Activated T-cell treated with anti-CD3 and anti-CD28 coated beads, Interleukin-2, amount 50 U/mL, for 72 hours (primary cell): ENCODE measurements around the gene PIERCE2. TPM values are rescaled to one million over a fixed set of nuclear protein-coding genes. Genes with fewer than 3 reads are reported as not detected.
"Not testable (repeated sequence)": the region's sequence is repeated elsewhere in the genome, so short reads cannot be mapped to it uniquely, and the experiment has no call there.

Source experiments
- ATAC-seq, 2 donors: fragments of 150-1000 bp; cut with Tn5 transposase; replicated peaks in 1 of 2; 2 replicates each; pipeline ENCODE4 v1.10.0; 2021; ENCODE audit warnings: moderate library complexity in 2 of 2, mild to moderate bottlenecking in 1 of 2
- DNase-seq, 2 donors: peaks; one replicate each; pipeline ENCODE4 v3.0.0; 2021 to 2022; ENCODE audit warnings: mixed read lengths in 1 of 2
- H3K27ac Mint-ChIP-seq: one replicate; pipeline ENCODE4 v1.8.0; 2022; ENCODE audit warnings: mild to moderate bottlenecking, moderate library complexity, mixed read lengths
- H3K27me3 Mint-ChIP-seq: one replicate; pipeline ENCODE4 v1.8.0; 2022; ENCODE audit warnings: low read depth, mixed read lengths
- H3K36me3 Mint-ChIP-seq, 2 donors: one replicate each; pipeline ENCODE4 v1.8.0; 2022; ENCODE audit warnings: mixed read lengths in 2 of 2, mild to moderate bottlenecking in 1 of 2; ENCODE audit not compliant: insufficient read depth in 2 of 2
- H3K4me1 Mint-ChIP-seq: one replicate; pipeline ENCODE4 v1.8.0; 2022; ENCODE audit warnings: low read depth, mixed read lengths
- H3K4me3 Mint-ChIP-seq, 2 donors: one replicate each; pipeline ENCODE4 v1.8.0; 2022; ENCODE audit warnings: mild to moderate bottlenecking in 2 of 2, mixed read lengths in 2 of 2, moderate library complexity in 2 of 2
- H3K9me3 Mint-ChIP-seq, 2 donors: one replicate each; pipeline ENCODE4 v1.8.0; 2022; ENCODE audit warnings: mixed read lengths in 2 of 2
- total RNA-seq, 2 donors: library from RNA; stranded (reverse); gene quantifications; one replicate each; pipeline ENCODE4 v1.2.3, GENCODE V29; 2022

The PIERCE2 gene
- total RNA-seq, 2 donors from 2014 or later, result 0.69 TPM; not detected in 1

DNA sequence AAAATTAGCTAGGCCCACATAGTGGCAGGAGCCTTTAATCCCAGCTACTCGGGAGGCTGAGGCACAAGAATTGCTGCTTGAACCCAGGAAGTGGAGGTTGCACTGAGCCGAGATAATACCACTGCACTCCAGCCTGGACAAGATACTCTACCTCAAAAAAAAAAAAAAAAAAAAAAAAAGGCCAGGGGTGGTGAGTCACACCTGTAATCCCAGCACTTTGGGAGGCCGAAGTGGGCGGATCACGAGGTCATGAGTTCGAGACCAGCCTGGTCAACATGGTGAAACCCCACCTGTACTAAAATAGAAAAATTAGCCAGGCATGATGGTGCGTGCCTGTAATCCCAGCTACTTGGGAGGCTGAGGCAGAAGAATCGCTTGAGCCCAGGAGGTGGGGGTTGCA is 8.2 kb upstream of the PIERCE2 start:
- DNase-seq, H3K27me3 Mint-ChIP-seq, H3K27ac Mint-ChIP-seq, H3K4me3 Mint-ChIP-seq, H3K9me3 Mint-ChIP-seq, ATAC-seq: not testable (repeated sequence)
- Mint-ChIP-seq H3K4me1 (peaks cover 45% of the 10 kb centered on the region), H3K36me3 (peaks cover 7 to 16% of the 10 kb centered on the region in 2 donors)

DNA sequence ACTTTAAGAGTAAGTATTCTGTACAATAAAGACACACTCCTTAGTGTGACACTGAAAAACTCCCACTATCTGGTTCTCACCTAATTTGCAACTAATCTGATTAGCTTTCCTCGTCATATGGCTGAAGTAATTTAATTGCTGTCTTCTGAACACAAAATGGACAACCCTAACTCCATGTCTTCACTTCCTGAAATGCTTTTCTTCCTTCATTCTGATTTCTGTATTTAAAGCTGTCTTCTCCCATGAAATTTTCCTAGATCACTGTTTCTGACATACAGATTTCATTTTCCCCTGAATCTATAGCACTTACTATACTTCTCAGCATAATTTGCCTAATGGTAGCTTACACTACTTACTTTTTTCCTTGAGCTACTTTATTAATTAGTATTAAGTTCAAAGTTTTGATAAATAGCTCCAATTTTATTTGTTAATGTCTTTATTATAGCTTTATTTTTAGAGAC is 6.5 kb upstream of the PIERCE2 start:
- Mint-ChIP-seq H3K4me3 (no peak overlapping the region), H3K27me3 (no peaks in the 10 kb centered on the region), H3K9me3 (no peaks in the 10 kb centered on the region), H3K27ac (peak overlapping the region; percentile 81), H3K4me1 (peaks cover 56% of the 10 kb centered on the region), H3K36me3 (peaks cover 6 to 8% of the 10 kb centered on the region in 2 donors)
- no peak for ATAC-seq
- DNase-seq, result no peak

DNA sequence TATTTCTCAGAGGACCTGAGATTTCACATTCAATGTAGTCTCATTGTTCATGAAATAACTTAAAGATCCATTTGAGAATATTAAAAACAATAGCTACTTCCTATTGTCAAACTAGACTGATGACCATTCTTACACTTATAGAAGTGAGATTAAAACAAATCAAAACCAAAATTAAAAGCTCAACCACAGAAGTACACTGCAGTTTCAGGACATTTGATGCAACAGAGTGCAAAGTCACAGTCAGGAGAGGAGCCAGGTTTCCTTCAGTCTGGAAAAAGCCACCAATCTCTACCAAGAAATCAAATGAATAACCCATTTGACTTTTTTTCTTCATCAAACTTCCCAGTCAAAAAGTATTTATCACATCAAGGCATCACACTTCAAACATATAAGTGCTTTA is 5.6 kb upstream of the PIERCE2 start:
- DNase-seq (no peak), ATAC-seq (peak; percentile 45 to 60)
- peaks cover 63% of the 10 kb centered on the region for H3K4me1 Mint-ChIP-seq
- no peaks in the 10 kb centered on the region for H3K9me3 Mint-ChIP-seq
- H3K4me3 Mint-ChIP-seq, result peak overlapping the region; percentile 59 to 84
- H3K27me3 Mint-ChIP-seq, result no peaks in the 10 kb centered on the region
- H3K36me3 Mint-ChIP-seq, result peaks cover 3 to 5% of the 10 kb centered on the region in 2 donors
- H3K27ac Mint-ChIP-seq, result peak overlapping the region; percentile 92

DNA sequence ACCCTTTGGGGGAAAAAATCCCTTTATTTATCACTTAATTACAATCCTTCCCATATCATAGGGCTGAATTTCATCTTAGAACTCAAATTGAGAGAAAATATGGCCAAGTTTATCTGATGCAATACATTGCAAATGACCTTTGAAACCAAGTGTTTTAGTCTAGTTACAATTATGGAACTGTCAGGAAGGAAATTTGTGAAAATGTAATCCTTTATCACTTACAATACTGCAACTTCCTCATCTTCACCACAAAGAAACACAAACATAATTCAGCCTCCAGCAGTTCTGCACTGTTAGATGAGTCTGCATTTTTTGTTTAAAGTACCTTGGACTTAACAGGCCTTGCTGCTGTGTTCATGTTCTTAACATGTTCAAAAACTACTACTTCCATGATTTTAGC is 4.8 kb upstream of the PIERCE2 start:
- ATAC-seq, result no peak
- H3K4me1 Mint-ChIP-seq, result peaks cover 66% of the 10 kb centered on the region

DNA sequence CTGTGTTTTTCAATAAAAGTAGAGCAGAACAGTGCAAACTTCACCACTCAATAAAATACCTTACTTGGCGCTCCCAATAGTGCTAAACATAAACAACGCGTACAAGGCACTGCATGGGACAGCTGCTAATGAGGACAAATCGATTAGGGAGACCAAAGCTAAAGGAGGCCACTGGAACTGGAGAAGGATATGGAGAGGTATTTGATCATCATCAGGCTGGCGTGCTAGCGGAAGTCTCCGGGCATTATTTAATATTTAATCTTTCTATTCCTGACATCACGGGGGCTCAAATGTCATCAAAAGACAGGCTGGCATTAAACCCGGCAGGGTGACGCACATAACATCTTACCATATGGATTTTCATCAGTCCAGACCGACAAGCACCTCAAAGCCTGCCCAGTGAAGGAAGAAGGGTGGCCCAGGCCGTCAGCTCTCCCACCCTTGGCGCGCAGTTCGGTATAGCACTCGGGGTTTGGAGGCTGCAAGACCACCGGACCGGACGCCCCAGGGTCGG is 740 bp upstream of the PIERCE2 start:
- peak overlapping the region; percentile 90 to 95 for H3K4me3 Mint-ChIP-seq
- no peaks in the 10 kb centered on the region for H3K9me3 Mint-ChIP-seq
- peak overlapping the region; percentile 89 for H3K27ac Mint-ChIP-seq
- DNase-seq (no peak), ATAC-seq (no peak)
- peaks cover 0 to 2% of the 10 kb centered on the region in 2 donors for H3K36me3 Mint-ChIP-seq
- peaks cover 51% of the 10 kb centered on the region for H3K4me1 Mint-ChIP-seq
- H3K27me3 Mint-ChIP-seq, result no peaks in the 10 kb centered on the region

More for the DNA sequence above, 4.8 kb upstream of the PIERCE2 start:
- Mint-ChIP-seq H3K4me3 (peak overlapping the region; percentile 59 to 84), H3K27ac (peak overlapping the region; percentile 92), H3K9me3 (no peaks in the 10 kb centered on the region), H3K36me3 (peaks cover 1 to 2% of the 10 kb centered on the region in 2 donors), H3K27me3 (no peaks in the 10 kb centered on the region)
- DNase-seq, result no peak

DNA sequence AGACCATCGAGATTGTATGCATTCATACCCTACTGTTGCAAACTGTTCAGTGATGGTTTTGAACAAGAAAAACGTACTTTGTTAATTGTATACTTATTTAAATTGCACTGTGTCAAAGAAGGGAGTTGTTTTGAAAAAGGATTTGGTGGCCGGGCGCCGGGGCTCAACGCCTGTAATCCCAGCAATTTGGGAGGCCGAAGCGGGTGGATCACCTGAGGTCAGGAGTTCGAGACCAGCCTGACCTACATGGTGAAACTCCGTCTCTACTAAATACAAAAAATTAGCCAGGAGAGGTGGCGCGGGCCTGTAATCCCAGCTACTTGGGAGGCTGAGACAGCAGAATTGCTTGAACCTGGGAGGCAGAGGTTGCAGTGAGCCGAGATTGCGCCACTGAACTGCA is 681 bp downstream of the PIERCE2 start:
- not testable (repeated sequence) for H3K36me3 Mint-ChIP-seq, H3K9me3 Mint-ChIP-seq, H3K27me3 Mint-ChIP-seq, ATAC-seq, H3K27ac Mint-ChIP-seq, DNase-seq
- H3K4me1 Mint-ChIP-seq, result peaks cover 36% of the 10 kb centered on the region
- peak overlapping the region; percentile 90 to 95 for H3K4me3 Mint-ChIP-seq

DNA sequence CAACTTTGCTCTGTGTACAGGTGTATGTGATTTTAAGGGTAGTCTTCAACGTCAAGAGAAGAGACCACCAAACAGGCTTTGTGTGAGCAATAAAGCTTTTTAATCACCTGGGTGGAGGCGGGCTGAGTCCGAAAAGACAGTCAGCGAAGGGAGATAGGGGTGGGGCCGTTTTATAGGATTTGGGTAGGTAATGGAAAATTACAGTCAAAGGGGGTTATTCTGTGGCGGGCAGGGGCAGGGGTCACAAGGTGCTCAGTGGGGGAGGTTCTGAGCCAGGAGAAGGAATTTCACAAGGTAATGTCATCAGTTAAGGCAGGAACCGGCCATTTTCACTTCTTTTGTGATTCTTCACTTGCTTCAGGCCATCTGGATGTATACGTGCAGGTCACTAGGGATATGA is 9.4 kb downstream of the PIERCE2 start:
- not testable (repeated sequence) for ATAC-seq, H3K36me3 Mint-ChIP-seq

DNA sequence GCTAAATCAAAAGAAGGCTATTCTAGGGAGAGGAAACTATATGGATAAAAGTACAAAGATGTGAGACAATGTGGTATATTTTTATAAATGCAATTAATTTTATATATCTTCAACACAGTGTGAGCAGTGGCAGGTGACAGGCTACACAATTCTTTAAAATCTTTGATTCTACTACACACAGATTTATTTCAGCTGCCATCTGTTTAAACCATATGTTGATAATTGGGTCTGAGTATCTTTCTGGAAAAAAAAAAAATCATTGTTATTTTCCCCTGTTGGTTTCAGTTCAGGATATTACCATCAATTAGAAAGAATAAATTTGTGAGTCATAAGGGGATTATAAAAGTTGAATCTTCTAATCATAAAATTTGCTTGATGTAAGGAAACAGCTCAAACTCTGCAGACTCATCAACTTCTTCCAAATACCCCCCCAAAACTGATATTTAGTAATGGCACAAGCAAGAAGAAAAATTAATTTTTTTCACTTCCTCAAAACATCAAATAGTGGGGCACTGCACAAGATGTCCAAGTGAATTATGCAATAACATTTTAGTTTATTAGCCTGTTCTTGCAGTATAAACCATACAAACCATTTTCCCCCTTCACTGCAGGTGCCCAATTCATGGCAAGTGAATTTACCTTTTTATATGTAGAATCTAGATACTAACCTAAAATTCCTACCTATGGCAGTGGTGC is 12.0 kb downstream of the PIERCE2 start:
- Mint-ChIP-seq H3K27ac (no peak overlapping the region), H3K9me3 (no peaks in the 10 kb centered on the region), H3K36me3 (no peaks in the 10 kb centered on the region), H3K4me1 (no peaks in the 10 kb centered on the region), H3K4me3 (no peak overlapping the region), H3K27me3 (no peaks in the 10 kb centered on the region)
- DNase-seq (no peak), ATAC-seq (no peak)

More for the DNA sequence above, 9.4 kb downstream of the PIERCE2 start:
- not testable (repeated sequence) for H3K9me3 Mint-ChIP-seq, H3K27me3 Mint-ChIP-seq, H3K4me1 Mint-ChIP-seq, H3K4me3 Mint-ChIP-seq, H3K27ac Mint-ChIP-seq, DNase-seq

DNA sequence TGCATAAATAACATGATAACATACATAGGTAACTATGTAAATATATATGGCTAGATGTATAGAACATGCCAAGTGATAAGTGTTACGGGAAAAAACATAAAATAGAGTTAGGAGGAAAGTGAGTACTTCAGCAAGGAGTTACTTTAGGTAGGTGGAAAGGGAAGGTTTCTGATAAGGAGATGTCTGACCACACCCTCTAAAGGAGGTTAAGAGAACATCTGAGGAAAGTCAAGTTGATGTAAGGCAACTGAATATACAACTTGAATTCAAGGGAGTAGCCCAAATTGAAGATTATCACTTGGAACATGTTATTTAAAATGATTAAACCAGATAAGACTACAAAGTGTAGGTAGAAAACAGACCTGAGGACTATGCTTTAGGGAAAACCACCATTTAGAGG is 13.8 kb downstream of the PIERCE2 start:
- H3K27ac Mint-ChIP-seq, result no peak overlapping the region
- ATAC-seq (no peak), DNase-seq (no peak)
- no peaks in the 10 kb centered on the region for H3K9me3 Mint-ChIP-seq
- H3K4me1 Mint-ChIP-seq, result no peaks in the 10 kb centered on the region
- H3K4me3 Mint-ChIP-seq, result no peak overlapping the region
- H3K27me3 Mint-ChIP-seq, result no peaks in the 10 kb centered on the region
- no peaks in the 10 kb centered on the region for H3K36me3 Mint-ChIP-seq

DNA sequence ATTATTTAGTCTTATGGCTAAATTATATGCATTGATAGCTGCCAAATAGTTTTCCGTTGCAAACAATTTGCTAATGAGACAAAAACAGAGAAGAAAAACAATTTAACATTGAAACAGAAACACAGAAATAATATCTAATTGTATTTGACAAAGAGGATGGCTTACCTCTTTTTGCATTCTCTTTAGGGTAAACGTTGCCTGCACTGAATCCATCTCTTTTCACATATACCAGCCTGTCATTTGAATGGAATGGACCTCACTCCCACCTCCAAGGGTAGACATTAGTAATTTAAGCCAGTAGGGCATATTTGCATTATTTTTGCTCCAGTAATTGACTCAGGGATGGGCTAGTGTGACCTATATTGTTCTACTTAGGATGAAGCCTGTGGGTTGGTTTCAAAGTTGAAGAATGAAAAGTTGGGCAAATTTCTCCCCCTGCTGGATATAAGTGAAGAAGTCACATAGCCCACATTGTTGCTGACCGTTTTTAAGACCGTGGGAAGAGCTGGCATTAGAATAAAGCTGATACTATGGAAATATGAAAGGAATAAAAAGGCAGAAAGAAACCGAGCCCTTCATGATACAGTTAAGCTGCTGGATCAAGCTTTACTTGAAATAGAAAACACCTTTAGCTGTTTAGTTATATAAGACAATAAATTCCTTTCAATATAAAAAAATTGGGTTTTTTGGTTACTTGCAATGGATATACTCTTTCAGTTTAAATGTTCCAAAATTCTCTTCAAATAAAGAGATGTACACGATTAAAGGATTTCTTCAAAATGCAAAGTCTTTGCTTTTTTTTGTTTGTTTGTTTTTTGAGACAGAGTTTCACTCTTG is 26.9 kb downstream of the PIERCE2 start:
- no peaks in the 10 kb centered on the region for H3K27me3 Mint-ChIP-seq
- no peak overlapping the region for H3K4me3 Mint-ChIP-seq
- no peaks in the 10 kb centered on the region for H3K9me3 Mint-ChIP-seq
- peak in 1 of 2 donors; percentile 14 for DNase-seq
- ATAC-seq, result peak; percentile 55
- H3K4me1 Mint-ChIP-seq, result peaks cover 4% of the 10 kb centered on the region
- no peaks in the 10 kb centered on the region for H3K36me3 Mint-ChIP-seq
- H3K27ac Mint-ChIP-seq, result no peak overlapping the region

DNA sequence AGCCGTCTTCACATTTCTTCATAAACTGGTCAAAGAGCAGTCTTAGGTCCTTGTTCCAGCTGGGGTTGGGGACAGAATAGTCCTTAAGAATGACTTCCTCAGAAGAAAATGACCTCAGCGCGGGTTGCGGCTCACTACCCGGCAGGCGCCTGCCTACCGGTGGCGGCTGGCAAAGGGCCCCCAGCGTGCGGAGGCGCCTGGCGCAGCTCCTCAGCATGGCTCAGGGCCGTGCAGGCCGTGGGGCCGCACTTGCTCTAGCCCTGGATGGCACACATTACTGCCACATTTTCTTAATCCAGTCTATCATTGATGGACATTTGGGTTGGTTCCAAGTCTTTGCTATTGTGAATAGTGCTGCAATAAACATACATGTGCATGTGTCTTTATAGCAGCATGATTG is 34.8 kb downstream of the PIERCE2 start:
- H3K27ac Mint-ChIP-seq, H3K4me3 Mint-ChIP-seq, H3K4me1 Mint-ChIP-seq, H3K27me3 Mint-ChIP-seq, H3K36me3 Mint-ChIP-seq, H3K9me3 Mint-ChIP-seq, ATAC-seq, DNase-seq: not testable (repeated sequence)

DNA sequence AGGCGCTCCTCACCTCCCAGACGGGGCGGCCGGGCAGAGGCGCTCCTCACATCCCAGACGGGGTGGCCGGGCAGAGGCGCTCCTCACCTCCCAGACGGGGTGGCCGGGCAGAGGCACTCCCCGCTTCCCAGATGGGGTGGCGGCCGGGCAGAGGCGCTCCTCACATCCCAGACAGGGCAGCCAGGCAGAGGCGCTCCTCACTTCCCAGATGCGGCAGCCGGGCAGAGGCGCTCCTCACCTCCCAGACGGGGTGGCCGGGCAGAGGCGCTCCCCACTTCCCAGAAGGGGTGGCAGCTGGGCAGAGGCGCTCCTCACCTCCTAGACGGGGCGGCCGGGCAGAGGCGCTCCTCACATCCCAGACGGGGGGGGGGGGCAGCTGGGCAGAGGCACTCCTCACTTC is 37.6 kb downstream of the PIERCE2 start:
- not testable (repeated sequence) for H3K27me3 Mint-ChIP-seq, H3K4me3 Mint-ChIP-seq, H3K27ac Mint-ChIP-seq, H3K4me1 Mint-ChIP-seq, H3K36me3 Mint-ChIP-seq, ATAC-seq, H3K9me3 Mint-ChIP-seq, DNase-seq

DNA sequence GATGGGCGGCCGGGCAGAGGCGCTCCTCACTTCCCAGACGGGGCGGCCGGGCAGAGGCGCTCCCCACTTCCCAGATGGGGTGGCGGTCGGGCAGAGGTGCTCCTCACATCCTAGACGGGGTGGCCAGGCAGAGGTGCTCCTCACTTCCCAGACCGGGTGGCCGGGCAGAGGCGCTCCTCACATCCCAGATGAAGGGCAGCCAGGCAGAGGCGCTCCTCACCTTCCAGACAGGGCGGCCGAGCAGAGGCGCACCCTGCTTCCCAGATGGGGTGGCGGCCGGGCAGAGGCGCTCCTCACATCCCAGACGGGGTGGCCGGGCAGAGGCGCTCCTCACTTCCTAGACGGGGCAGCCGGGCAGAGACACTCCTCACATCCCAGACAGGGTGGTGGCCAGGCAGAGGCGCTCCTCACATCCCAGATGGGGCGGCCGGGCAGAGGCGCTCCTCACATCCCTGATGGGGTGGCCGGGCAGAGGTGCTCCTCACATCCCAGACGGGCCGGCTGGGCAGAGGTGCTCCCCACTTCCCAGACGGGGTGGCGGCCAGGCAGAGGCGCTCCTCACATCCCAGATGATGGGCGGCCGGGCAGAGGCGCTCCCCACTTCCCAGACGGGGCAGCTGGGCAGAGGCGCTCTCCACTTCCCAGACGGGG is 38.2 kb downstream of the PIERCE2 start:
- DNase-seq, H3K4me3 Mint-ChIP-seq, H3K9me3 Mint-ChIP-seq, ATAC-seq, H3K36me3 Mint-ChIP-seq, H3K4me1 Mint-ChIP-seq, H3K27ac Mint-ChIP-seq, H3K27me3 Mint-ChIP-seq: not testable (repeated sequence)
